IPS-20b (cell line): ENCODE measurements around the gene CRHR2.

Experiments used
- H3K27ac ChIP-seq: one replicate; pipeline ENCODE4 v1.5.1; 2013; ENCODE audit warnings: low read length
- H3K27me3 ChIP-seq: 2 replicates; pipeline ENCODE4 v1.6.1; 2013; ENCODE audit warnings: mild to moderate bottlenecking, low read length, inconsistent platforms; ENCODE audit not compliant: insufficient read depth
- H3K36me3 ChIP-seq: 2 replicates; pipeline ENCODE4 v1.6.1; 2013; ENCODE audit warnings: low read depth, mild to moderate bottlenecking, inconsistent platforms, low read length, moderate library complexity; ENCODE audit not compliant: insufficient read depth
- H3K4me1 ChIP-seq: 2 replicates; pipeline ENCODE4 v1.6.1; 2013; ENCODE audit warnings: mild to moderate bottlenecking, control low read depth, inconsistent platforms, low read length, moderate library complexity; ENCODE audit not compliant: insufficient read depth
- H3K4me3 ChIP-seq: 2 replicates; pipeline ENCODE4 v1.5.1; 2013; ENCODE audit warnings: mild to moderate bottlenecking, low read length, inconsistent platforms
- H3K9ac ChIP-seq: 2 replicates; pipeline ENCODE4 v1.6.1; 2013; ENCODE audit warnings: low read depth, mild to moderate bottlenecking, inconsistent platforms, low read length, moderate library complexity
- H3K9me3 ChIP-seq: 2 replicates; pipeline ENCODE4 v1.6.1; 2013; ENCODE audit warnings: mild to moderate bottlenecking, low read depth, low read length, inconsistent platforms; ENCODE audit not compliant: insufficient read depth

The CRHR2 gene

GRCh38 chr7:30692438-30692837, 10.2 kb upstream of the CRHR2 start:
- Histone ChIP-seq H3K4me3 (no peak overlapping the region), H3K27ac (no peak overlapping the region), H3K4me1 (no peaks in the 10 kb centered on the region), H3K27me3 (no peaks in the 10 kb centered on the region; the same call in 1 of the 2 replicates), H3K36me3 (no peaks in the 10 kb centered on the region), H3K9ac (no peak overlapping the region), H3K9me3 (no peaks in the 10 kb centered on the region)

GRCh38 chr7:30690011-30690410, 7.8 kb upstream of the CRHR2 start:
- H3K9ac ChIP-seq: no peak overlapping the region
- H3K27me3 ChIP-seq: peaks cover 4% of the 10 kb centered on the region
- H3K9me3 ChIP-seq: no peaks in the 10 kb centered on the region
- H3K4me3 ChIP-seq: no peak overlapping the region
- no peaks in the 10 kb centered on the region for H3K36me3 ChIP-seq
- H3K4me1 ChIP-seq: no peaks in the 10 kb centered on the region
- H3K27ac ChIP-seq: no peak overlapping the region

GRCh38 chr7:30688718-30689221, 6.5 kb upstream of the CRHR2 start:
- Histone ChIP-seq H3K36me3 (no peaks in the 10 kb centered on the region), H3K9ac (no peak overlapping the region), H3K4me3 (no peak overlapping the region), H3K4me1 (0 out of 2 replicates have a peak, but pooled peaks cover 4% of the 10 kb centered on the region), H3K27ac (no peak overlapping the region), H3K9me3 (no peaks in the 10 kb centered on the region), H3K27me3 (peaks cover 17% of the 10 kb centered on the region)

- Histone ChIP-seq H3K36me3 (no peaks in the 10 kb centered on the region), H3K4me1 (0 out of 2 replicates have a peak, but pooled peaks cover 4% of the 10 kb centered on the region), H3K4me3 (no peak overlapping the region), H3K27ac (no peak overlapping the region), H3K27me3 (peaks cover 28% of the 10 kb centered on the region), H3K9ac (no peak overlapping the region), H3K9me3 (no peaks in the 10 kb centered on the region)
These were observed 5.3 kb upstream of the CRHR2 start for GRCh38 chr7:30687604-30688003.

GRCh38 chr7:30684351-30684750, 2.1 kb upstream of the CRHR2 start:
- no peaks in the 10 kb centered on the region for H3K36me3 ChIP-seq
- peaks cover 61% of the 10 kb centered on the region for H3K27me3 ChIP-seq

GRCh38 chr7:30683816-30684215, 1.6 kb upstream of the CRHR2 start:
- no peaks in the 10 kb centered on the region for H3K36me3 ChIP-seq
- H3K9me3 ChIP-seq: no peaks in the 10 kb centered on the region
- peaks cover 13% of the 10 kb centered on the region; the same call in 1 of the 2 replicates for H3K4me1 ChIP-seq
- H3K27ac ChIP-seq: no peak overlapping the region
- no peak overlapping the region for H3K4me3 ChIP-seq
- H3K27me3 ChIP-seq: peaks cover 66% of the 10 kb centered on the region
- no peak overlapping the region for H3K9ac ChIP-seq

More at GRCh38 chr7:30684351-30684750, 2.1 kb upstream of the CRHR2 start:
- Histone ChIP-seq H3K4me1 (peaks cover 8% of the 10 kb centered on the region; the same call in 1 of the 2 replicates), H3K4me3 (no peak overlapping the region), H3K9ac (no peak overlapping the region), H3K27ac (no peak overlapping the region), H3K9me3 (no peaks in the 10 kb centered on the region)

- Histone ChIP-seq H3K36me3 (no peaks in the 10 kb centered on the region), H3K4me1 (peaks cover 17% of the 10 kb centered on the region; the same call in 1 of the 2 replicates), H3K4me3 (no peak overlapping the region), H3K9ac (no peak overlapping the region), H3K9me3 (no peaks in the 10 kb centered on the region), H3K27me3 (peaks cover 69% of the 10 kb centered on the region), H3K27ac (no peak overlapping the region)
These were observed 1.1 kb upstream of the CRHR2 start for GRCh38 chr7:30683306-30683705.

- Histone ChIP-seq H3K4me1 (peaks cover 17% of the 10 kb centered on the region; the same call in 1 of the 2 replicates), H3K27me3 (peaks cover 80% of the 10 kb centered on the region), H3K9me3 (no peaks in the 10 kb centered on the region), H3K4me3 (peak overlapping the region; percentile 59; the same call in 1 of the 2 replicates), H3K9ac (no peak overlapping the region), H3K36me3 (no peaks in the 10 kb centered on the region), H3K27ac (no peak overlapping the region)
These were observed 443 bp downstream of the CRHR2 start for GRCh38 chr7:30681815-30682211.

- peaks cover 17% of the 10 kb centered on the region; the same call in 1 of the 2 replicates for H3K4me1 ChIP-seq
- H3K27me3 ChIP-seq: peaks cover 82% of the 10 kb centered on the region
- H3K9me3 ChIP-seq: no peaks in the 10 kb centered on the region
- no peak overlapping the region for H3K27ac ChIP-seq
- H3K4me3 ChIP-seq: peak overlapping the region; percentile 59; the same call in 1 of the 2 replicates
- H3K9ac ChIP-seq: no peak overlapping the region
- no peaks in the 10 kb centered on the region for H3K36me3 ChIP-seq
These were observed 892 bp downstream of the CRHR2 start for GRCh38 chr7:30681331-30681797.

GRCh38 chr7:30679664-30680063, 2.6 kb downstream of the CRHR2 start:
- H3K9ac ChIP-seq: no peak overlapping the region
- H3K36me3 ChIP-seq: no peaks in the 10 kb centered on the region
- peaks cover 17% of the 10 kb centered on the region; the same call in 1 of the 2 replicates for H3K4me1 ChIP-seq
- H3K4me3 ChIP-seq: no peak overlapping the region
- H3K9me3 ChIP-seq: no peaks in the 10 kb centered on the region
- no peak overlapping the region for H3K27ac ChIP-seq
- H3K27me3 ChIP-seq: peaks cover 74% of the 10 kb centered on the region

- Histone ChIP-seq H3K27ac (no peak overlapping the region), H3K27me3 (peaks cover 66% of the 10 kb centered on the region), H3K4me1 (peaks cover 13% of the 10 kb centered on the region; the same call in 1 of the 2 replicates), H3K4me3 (no peak overlapping the region), H3K9me3 (no peaks in the 10 kb centered on the region), H3K36me3 (no peaks in the 10 kb centered on the region), H3K9ac (no peak overlapping the region)
These were observed 3.5 kb downstream of the CRHR2 start for GRCh38 chr7:30678805-30679204.

- Histone ChIP-seq H3K4me1 (peaks cover 13% of the 10 kb centered on the region; the same call in 1 of the 2 replicates), H3K36me3 (no peaks in the 10 kb centered on the region), H3K27ac (no peak overlapping the region), H3K4me3 (no peak overlapping the region), H3K9me3 (no peaks in the 10 kb centered on the region), H3K27me3 (peaks cover 26% of the 10 kb centered on the region), H3K9ac (no peak overlapping the region)
These were observed 7.4 kb downstream of the CRHR2 start for GRCh38 chr7:30674876-30675275.
